HCT116 (cell line): Measurements from ENCODE around the gene C14orf180. TPM values are rescaled to one million over a fixed set of nuclear protein-coding genes. Genes with fewer than 3 reads are reported as not detected.

Experiments
- ATAC-seq: fragments of 200-7000 bp; cut with Tn5 transposase; 2 replicates; pipeline ENCODE4 v1.9.1; 2020; ENCODE audit warnings: mild to moderate bottlenecking, moderate library complexity
- BruUV-seq: library from RNA; stranded (reverse); fragments of 400-500 nt; replicated peaks from 2 replicates; lab custom pipeline; 2021; lab: Mats Ljungman, UMichigan
- CTCF ChIA-PET: fragments of 300-600 bp; sonication (Branson Sonifier 250); formaldehyde crosslinking; loops from one replicate; lab custom pipeline; 2021; ENCODE audit warnings: antibody characterized with exemption; lab: Charles Lee
- POLR2A ChIA-PET: fragments of 300-600, 350-600 bp; sonication (Branson Sonifier 250); formaldehyde crosslinking; loops from one replicate; lab custom pipeline; 2021; ENCODE audit warnings: antibody characterized with exemption; lab: Charles Lee
- RAD21 ChIA-PET, 2 experiments: fragments of 300-600 bp; sonication (Branson Sonifier 250); formaldehyde crosslinking; loops; one replicate each; lab custom pipeline; 2023; ENCODE audit warnings: low total read pairs in 2 of 2; ENCODE audit not compliant: uncharacterized antibody in 2 of 2, unreplicated experiment in 2 of 2, low non-redundant PET in 1 of 2; lab: Charles Lee
- DNase-seq: peaks from one replicate; pipeline ENCODE4 v3.0.0-alpha.2; 2010; ENCODE audit warnings: low read depth, low spot score
- H2AFZ ChIP-seq: fragments of 200-600 bp; shearing (Covaris generic), sonication (generic); 2 replicates; pipeline ENCODE4 v1.6.1; 2017; ENCODE audit warnings: low read depth, mixed run types, mixed read lengths, antibody characterized with exemption, low read length; ENCODE audit not compliant: poor library complexity, severe bottlenecking
- H3K27ac ChIP-seq: 2 replicates; pipeline ENCODE4 v1.5.1; 2012; ENCODE audit warnings: low read depth, low read length
- H3K27me3 ChIP-seq: fragments of 200-600 bp; sonication (generic); 2 replicates; pipeline ENCODE4 v1.6.1; 2016; ENCODE audit warnings: mixed run types, low read length, mixed read lengths; ENCODE audit not compliant: insufficient read depth
- H3K36me3 ChIP-seq, 2 experiments: fragments of 200-500 bp in 1 of 2; fragments of 200-600 bp in 1 of 2; sonication (Bioruptor generic) in 1 of 2; sonication (generic) in 1 of 2; 2 replicates each; pipeline versions ENCODE4 v1.5.1 to v1.6.1; 2014 to 2016; ENCODE audit warnings: low read length in 2 of 2, inconsistent platforms in 1 of 2, mixed read lengths in 1 of 2, mixed run types in 1 of 2; ENCODE audit not compliant: insufficient read depth in 2 of 2, control insufficient read depth in 1 of 2
- H3K4me1 ChIP-seq, 2 experiments: fragments of 200-600 bp in 1 of 2; sonication (generic) in 1 of 2; 2 replicates each; pipeline versions ENCODE4 v1.5.1 to v1.6.1; 2012 to 2017; ENCODE audit warnings: low read length in 2 of 2, inconsistent platforms in 1 of 2, mild to moderate bottlenecking in 1 of 2, mixed read lengths in 1 of 2, mixed run types in 1 of 2, moderate library complexity in 1 of 2; ENCODE audit not compliant: insufficient read depth in 2 of 2, control insufficient read depth in 1 of 2
- H3K4me2 ChIP-seq: fragments of 200-600 bp; sonication (generic); 2 replicates; pipeline ENCODE4 v1.6.1; 2017; ENCODE audit warnings: mixed run types, low read length, mixed read lengths
- H3K4me3 ChIP-seq, 2 experiments: fragments of 200-600 bp in 1 of 2; sonication (generic) in 1 of 2; replicated peaks in 1 of 2; 2 replicates each; pipeline ENCODE4 v1.5.1; 2011 to 2016; ENCODE audit warnings: low read length in 2 of 2, control low read depth in 1 of 2, low read depth in 1 of 2, mild to moderate bottlenecking in 1 of 2, mixed read lengths in 1 of 2, mixed run types in 1 of 2
- H3K79me2 ChIP-seq: fragments of 200-600 bp; sonication (generic); 2 replicates; pipeline ENCODE4 v1.6.1; 2017; ENCODE audit warnings: mild to moderate bottlenecking, mixed run types, low read length, moderate library complexity, mixed read lengths; ENCODE audit not compliant: insufficient read depth
- H3K9ac ChIP-seq: fragments of 200-600 bp; sonication (generic); 2 replicates; pipeline ENCODE4 v1.6.1; 2016; ENCODE audit warnings: low read length, mixed read lengths
- H3K9me2 ChIP-seq: fragments of 200-600 bp; sonication (generic), shearing (Covaris generic); 2 replicates; pipeline ENCODE4 v1.6.1; 2017; ENCODE audit warnings: mixed run types, mild to moderate bottlenecking, moderate library complexity; ENCODE audit not compliant: insufficient read depth
- H3K9me3 ChIP-seq, 2 experiments: fragments of 200-500 bp in 1 of 2; fragments of 200-600 bp in 1 of 2; sonication (Bioruptor generic) in 1 of 2; sonication (generic) in 1 of 2; 2 replicates each; pipeline ENCODE4 v1.6.1; 2014 to 2017; ENCODE audit warnings: low read length in 2 of 2, mixed read lengths in 2 of 2, inconsistent platforms in 1 of 2, low read depth in 1 of 2, mild to moderate bottlenecking in 1 of 2, mixed run types in 1 of 2, moderate library complexity in 1 of 2; ENCODE audit not compliant: control insufficient read depth in 1 of 2, insufficient read depth in 1 of 2
- H4K20me1 ChIP-seq: fragments of 200-600 bp; sonication (generic), shearing (Covaris generic); 2 replicates; pipeline ENCODE4 v1.6.1; 2017; ENCODE audit warnings: mixed run types, mild to moderate bottlenecking, moderate library complexity; ENCODE audit not compliant: insufficient read depth
- CBX3 ChIP-seq: IDR thresholded peaks from 2 replicates; pipeline ENCODE4 v1.6.1; 2012; ENCODE audit warnings: low read depth
- EGR1 ChIP-seq: IDR thresholded peaks from 2 replicates; pipeline ENCODE4 v1.6.1; 2012; ENCODE audit warnings: low read depth
- ELF1 ChIP-seq: IDR thresholded peaks from 2 replicates; pipeline ENCODE4 v1.6.1; 2012; ENCODE audit warnings: low read depth, borderline replicate concordance
- EZH2 ChIP-seq: fragments of 200-600 bp; sonication (generic); IDR thresholded peaks from 2 replicates; pipeline ENCODE4 v1.6.1; 2017; ENCODE audit warnings: antibody characterized with exemption, mixed run types
- EZH2phosphoT487 ChIP-seq: fragments of 200-600 bp; IDR thresholded peaks from 2 replicates; pipeline ENCODE4 v1.6.1; 2018; ENCODE audit warnings: antibody characterized with exemption, borderline replicate concordance
- FOSL1 ChIP-seq: IDR thresholded peaks from 2 replicates; pipeline ENCODE4 v1.6.1; 2012; ENCODE audit warnings: low read depth
- JUND ChIP-seq: IDR thresholded peaks from 2 replicates; pipeline ENCODE4 v1.6.1; 2012
- POLR2A ChIP-seq: IDR thresholded peaks from 2 replicates; pipeline ENCODE4 v1.7.0; 2011; ENCODE audit warnings: borderline replicate concordance; ENCODE audit not compliant: insufficient read depth, insufficient read length; ENCODE audit errors: extremely low read depth
- RAD21 ChIP-seq: IDR thresholded peaks from 2 replicates; pipeline ENCODE4 v1.6.1; 2012; ENCODE audit warnings: low read depth, mild to moderate bottlenecking
- SP1 ChIP-seq: IDR thresholded peaks from 2 replicates; pipeline ENCODE4 v1.6.1; 2012; ENCODE audit warnings: low read depth
- SRF ChIP-seq: IDR thresholded peaks from 2 replicates; pipeline ENCODE4 v1.6.1; 2012; ENCODE audit warnings: low read depth
- TCF7L2 ChIP-seq: IDR thresholded peaks from 2 replicates; pipeline ENCODE4 v1.7.0; 2011; ENCODE audit warnings: borderline replicate concordance, inconsistent platforms; ENCODE audit not compliant: insufficient read depth, insufficient read length; ENCODE audit errors: extremely low read depth
- YY1 ChIP-seq: IDR thresholded peaks from 2 replicates; pipeline ENCODE4 v1.6.1; 2011; ENCODE audit warnings: low read length, low read depth, moderate library complexity, mild to moderate bottlenecking; ENCODE audit not compliant: insufficient replicate concordance; ENCODE audit errors: extremely low read depth
- ZFX ChIP-seq: fragments of 450-650 bp; IDR thresholded peaks from 2 replicates; pipeline ENCODE4 v1.6.1; 2017
- intact Hi-C: fragments of 100-400 bp; cut with micrococcal nuclease; formaldehyde crosslinking; loops from 2 replicates; pipeline ENCODE4 v1.10.0; 2022
- total RNA-seq: library from RNA; stranded (reverse); gene quantifications from one replicate; pipeline ENCODE4 v1.2.1, GENCODE V29; 2021; ENCODE audit not compliant: unreplicated experiment
- TF ChIP-seq, protein P1 (sequence below): IDR thresholded peaks from 2 replicates; pipeline ENCODE4 v1.6.1; 2012
- TF ChIP-seq, protein P2 (sequence below): IDR thresholded peaks from 2 replicates; pipeline ENCODE4 v1.6.1; 2012
- TF ChIP-seq, protein P3 (sequence below), 3 experiments: fragments of 200-600 bp in 1 of 3; sonication (generic) in 1 of 3; IDR thresholded peaks in 2 of 3; conservative IDR thresholded peaks in 1 of 3; 2 replicates each; pipeline ENCODE4 v1.5.1; 2012 to 2017; ENCODE audit warnings: low read depth in 2 of 3, low read length in 2 of 3, antibody characterized with exemption in 1 of 3, borderline replicate concordance in 1 of 3, control low read depth in 1 of 3, mild to moderate bottlenecking in 1 of 3, mixed read lengths in 1 of 3, mixed run types in 1 of 3, moderate library complexity in 1 of 3; ENCODE audit not compliant: insufficient read depth in 1 of 3

Gene C14orf180
- total RNA-seq, 1 experiment from 2014 or later: not detected

DNA sequence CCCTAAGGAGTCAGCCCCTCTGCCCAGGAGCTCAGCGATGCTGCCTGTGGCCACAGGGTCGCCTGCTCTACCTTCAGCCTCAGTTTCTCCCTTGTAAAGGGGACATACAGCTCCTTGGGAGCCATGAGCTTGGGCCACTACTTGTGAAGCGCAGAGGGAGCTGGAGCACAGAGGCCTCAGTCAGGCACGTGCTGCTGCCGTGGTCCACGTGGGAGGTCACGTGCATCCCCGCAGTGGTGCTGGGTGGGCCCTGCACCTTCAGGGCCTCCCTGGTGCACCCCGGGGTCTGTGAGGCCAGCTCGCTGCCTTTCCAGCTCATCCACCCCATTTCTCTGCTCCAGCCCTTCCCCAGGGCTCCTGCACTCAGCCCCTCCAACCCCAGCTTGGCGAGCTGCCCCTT is 10.9 kb upstream of the C14orf180 start:
- no peaks in the 10 kb centered on the region for H3K9me2 ChIP-seq
- intact Hi-C loops: no loop called here
- POLR2A ChIA-PET: no interaction called here
- no peak for ATAC-seq
- H3K4me1 ChIP-seq: peaks cover 0 to 7% of the 10 kb centered on the region in 2 experiments; a peak in 2 of 4 replicates
- H2AFZ ChIP-seq: no peak overlapping the region
- CTCF ChIA-PET: no interaction called here
- H3K9me3 ChIP-seq: no peaks in the 10 kb centered on the region
- H4K20me1 ChIP-seq: no peaks in the 10 kb centered on the region
- no TSS peak for BruUV-seq
- DNase-seq: no peak
- H3K79me2 ChIP-seq: no peaks in the 10 kb centered on the region
- H3K27ac ChIP-seq: no peak overlapping the region
- no peak overlapping the region for H3K9ac ChIP-seq
- no peaks in the 10 kb centered on the region for H3K36me3 ChIP-seq
- TF ChIP-seq, protein P1, sequence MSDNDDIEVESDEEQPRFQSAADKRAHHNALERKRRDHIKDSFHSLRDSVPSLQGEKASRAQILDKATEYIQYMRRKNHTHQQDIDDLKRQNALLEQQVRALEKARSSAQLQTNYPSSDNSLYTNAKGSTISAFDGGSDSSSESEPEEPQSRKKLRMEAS: no peak
- TF ChIP-seq EZH2phosphoT487 (no peak), YY1 (no peak), EZH2 (no peak), EGR1 (no peak), ELF1 (no peak), TCF7L2 (no peak), FOSL1 (no peak), RAD21 (no peak), SP1 (no peak), SRF (no peak), ZFX (no peak), POLR2A (no peak), JUND (no peak), CBX3 (no peak)
- TF ChIP-seq, protein P2, sequence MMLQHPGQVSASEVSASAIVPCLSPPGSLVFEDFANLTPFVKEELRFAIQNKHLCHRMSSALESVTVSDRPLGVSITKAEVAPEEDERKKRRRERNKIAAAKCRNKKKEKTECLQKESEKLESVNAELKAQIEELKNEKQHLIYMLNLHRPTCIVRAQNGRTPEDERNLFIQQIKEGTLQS: no peak
- TF ChIP-seq, protein P3, sequence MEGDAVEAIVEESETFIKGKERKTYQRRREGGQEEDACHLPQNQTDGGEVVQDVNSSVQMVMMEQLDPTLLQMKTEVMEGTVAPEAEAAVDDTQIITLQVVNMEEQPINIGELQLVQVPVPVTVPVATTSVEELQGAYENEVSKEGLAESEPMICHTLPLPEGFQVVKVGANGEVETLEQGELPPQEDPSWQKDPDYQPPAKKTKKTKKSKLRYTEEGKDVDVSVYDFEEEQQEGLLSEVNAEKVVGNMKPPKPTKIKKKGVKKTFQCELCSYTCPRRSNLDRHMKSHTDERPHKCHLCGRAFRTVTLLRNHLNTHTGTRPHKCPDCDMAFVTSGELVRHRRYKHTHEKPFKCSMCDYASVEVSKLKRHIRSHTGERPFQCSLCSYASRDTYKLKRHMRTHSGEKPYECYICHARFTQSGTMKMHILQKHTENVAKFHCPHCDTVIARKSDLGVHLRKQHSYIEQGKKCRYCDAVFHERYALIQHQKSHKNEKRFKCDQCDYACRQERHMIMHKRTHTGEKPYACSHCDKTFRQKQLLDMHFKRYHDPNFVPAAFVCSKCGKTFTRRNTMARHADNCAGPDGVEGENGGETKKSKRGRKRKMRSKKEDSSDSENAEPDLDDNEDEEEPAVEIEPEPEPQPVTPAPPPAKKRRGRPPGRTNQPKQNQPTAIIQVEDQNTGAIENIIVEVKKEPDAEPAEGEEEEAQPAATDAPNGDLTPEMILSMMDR (IDR thresholded peaks at IDR 0.05 in 2 of 3, conservative IDR thresholded peaks at IDR 0.05 in 1 of 3; ENCODE audit: borderline replicate concordance in 1 of 3, insufficient read depth in 1 of 3, low read depth in 2 of 3, low read length in 2 of 3): no peak
- TF ChIP-seq, all 23 proteins: peak for 0
- RAD21 ChIA-PET: no interaction called here
- H3K4me2 ChIP-seq: no peak overlapping the region
- H3K27me3 ChIP-seq: no peaks in the 10 kb centered on the region
- H3K4me3 ChIP-seq: no peak overlapping the region
